Measurements from ENCODE around the gene ULK4.

ULK4 gene

DNA sequence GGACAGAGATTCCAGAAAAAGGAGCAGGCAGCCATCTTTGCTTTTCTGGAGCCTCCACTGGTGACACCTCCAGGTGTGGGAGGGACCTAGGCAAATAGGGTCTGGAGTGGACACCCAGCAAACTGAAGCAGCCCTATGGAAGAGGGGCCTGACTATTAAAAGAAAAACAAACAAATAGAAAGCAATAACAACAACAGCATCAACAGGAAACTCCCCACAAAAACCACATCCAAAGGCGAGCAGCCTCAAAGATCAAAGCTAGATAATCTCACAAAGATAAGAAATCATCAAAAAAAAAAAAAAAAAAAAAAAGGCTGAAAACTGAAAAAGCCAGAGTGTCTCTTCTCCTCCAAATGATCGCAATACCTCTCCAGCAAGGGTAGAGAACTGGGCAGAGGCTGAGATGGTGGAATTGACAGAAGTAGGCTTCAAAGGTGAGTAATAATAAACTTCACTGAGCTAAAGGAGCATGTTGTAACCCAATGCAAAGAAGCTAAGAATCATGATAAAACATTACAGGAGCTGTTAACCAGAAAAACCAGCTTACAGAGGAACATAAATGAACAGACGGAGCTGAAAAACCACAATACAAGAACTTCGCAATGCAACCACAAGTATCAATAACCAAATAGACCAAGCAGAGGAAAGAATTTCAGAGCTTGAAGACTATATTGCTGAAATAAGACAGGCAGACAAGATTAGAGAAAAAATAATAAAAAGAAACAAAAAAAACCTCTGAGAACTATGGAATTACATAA lies 537.2 kb downstream of the ULK4 start:
- CTCF ChIA-PET, result interaction anchor here (0.6 kb wide), 1 partner anchor 1759 kb away, joined by 3 read pairs; no protein-coding TSS in a partner anchor

DNA sequence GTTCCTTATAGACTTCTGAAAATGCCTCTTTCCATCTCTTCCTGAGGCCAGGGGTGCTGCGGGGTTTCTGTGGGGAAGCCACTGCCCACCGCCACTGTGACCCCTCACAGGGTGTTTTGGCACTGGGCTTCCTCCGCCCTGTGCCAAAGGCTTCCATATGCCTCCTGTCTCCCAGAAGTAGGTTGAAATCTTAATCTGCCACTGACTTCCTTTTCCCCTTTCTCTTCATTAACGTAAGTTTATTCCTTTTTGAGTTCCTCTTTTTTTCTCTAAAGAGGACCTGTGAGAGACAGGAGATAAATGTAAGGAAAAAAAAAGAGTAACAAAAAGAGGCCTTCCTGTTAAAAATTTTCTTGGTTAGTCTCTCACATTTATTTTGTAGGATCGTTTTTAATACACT lies 542.1 kb downstream of the ULK4 start:
- ChIA-PET POLR2A (no interaction called here), CTCF (no interaction called here)
- H3K4me3 ChIP-seq (ENCODE audit: low read depth, low read length), result no peak overlapping the region
- H3K4me1 ChIP-seq (ENCODE audit: control insufficient read depth, insufficient read depth, low read length), result no peaks in the 10 kb centered on the region
- H3K9me3 ChIP-seq (ENCODE audit: control insufficient read depth, insufficient read depth, low read depth, low read length), result no peaks in the 10 kb centered on the region
- H3K27ac ChIP-seq (ENCODE audit: extremely low read depth, low read depth, low read length), result no peak overlapping the region
- H3K36me3 ChIP-seq (ENCODE audit: control insufficient read depth in 2 of 2, insufficient read depth in 1 of 2, low read length in 2 of 2), result no peaks in the 10 kb centered on the region
- no peak for TF ChIP-seq PRDM1 (tag by site-specific recombination; IDR thresholded peaks at IDR 0.05)
- TF ChIP-seq, protein P1, sequence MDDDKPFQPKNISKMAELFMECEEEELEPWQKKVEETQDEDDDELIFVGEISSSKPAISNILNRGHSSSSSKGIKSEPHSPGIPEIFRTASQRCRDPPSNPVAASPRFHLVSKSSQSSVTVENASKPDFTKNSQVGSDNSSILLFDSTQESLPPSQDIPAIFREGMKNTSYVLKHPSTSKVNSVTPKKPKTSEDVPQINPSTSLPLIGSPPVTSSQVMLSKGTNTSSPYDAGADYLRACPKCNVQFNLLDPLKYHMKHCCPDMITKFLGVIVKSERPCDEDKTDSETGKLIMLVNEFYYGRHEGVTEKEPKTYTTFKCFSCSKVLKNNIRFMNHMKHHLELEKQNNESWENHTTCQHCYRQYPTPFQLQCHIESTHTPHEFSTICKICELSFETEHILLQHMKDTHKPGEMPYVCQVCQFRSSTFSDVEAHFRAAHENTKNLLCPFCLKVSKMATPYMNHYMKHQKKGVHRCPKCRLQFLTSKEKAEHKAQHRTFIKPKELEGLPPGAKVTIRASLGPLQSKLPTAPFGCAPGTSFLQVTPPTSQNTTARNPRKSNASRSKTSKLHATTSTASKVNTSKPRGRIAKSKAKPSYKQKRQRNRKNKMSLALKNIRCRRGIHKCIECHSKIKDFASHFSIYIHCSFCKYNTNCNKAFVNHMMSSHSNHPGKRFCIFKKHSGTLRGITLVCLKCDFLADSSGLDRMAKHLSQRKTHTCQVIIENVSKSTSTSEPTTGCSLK (tag by site-specific recombination; IDR thresholded peaks at IDR 0.05), result no peak
- TF ChIP-seq GLI2 (tag by site-specific recombination; IDR thresholded peaks at IDR 0.05; ENCODE audit: borderline replicate concordance, low read depth), result no peak
- no peak for TF ChIP-seq ZNF202 (tag by site-specific recombination; IDR thresholded peaks at IDR 0.05; ENCODE audit: borderline replicate concordance)
- TF ChIP-seq ZNF777 (tag by site-specific recombination; IDR thresholded peaks at IDR 0.05; ENCODE audit: borderline replicate concordance), result no peak
- no peak for TF ChIP-seq ZFP69B (tag by site-specific recombination; IDR thresholded peaks at IDR 0.05)
- TF ChIP-seq ZNF121 (tag by site-specific recombination; IDR thresholded peaks at IDR 0.05), result no peak
- TF ChIP-seq ZNF621 (tag by site-specific recombination; IDR thresholded peaks at IDR 0.05), result no peak

More for the DNA sequence above, 537.2 kb downstream of the ULK4 start:
- Histone ChIP-seq H3K27ac (ENCODE audit: extremely low read depth, low read depth, low read length) (no peak overlapping the region), H3K4me1 (ENCODE audit: control insufficient read depth, insufficient read depth, low read length) (no peaks in the 10 kb centered on the region), H3K4me3 (ENCODE audit: low read depth, low read length) (no peak overlapping the region), H3K36me3 (ENCODE audit: control insufficient read depth in 2 of 2, insufficient read depth in 1 of 2, low read length in 2 of 2) (no peaks in the 10 kb centered on the region), H3K9me3 (ENCODE audit: control insufficient read depth, insufficient read depth, low read depth, low read length) (no peaks in the 10 kb centered on the region)
- POLR2A ChIA-PET, result no interaction called here
- TF ChIP-seq ZNF596 (tag by site-specific recombination; IDR thresholded peaks at IDR 0.05), result no peak
- TF ChIP-seq ZXDB (tag by site-specific recombination; IDR thresholded peaks at IDR 0.05), result no peak
- TF ChIP-seq, protein P2, sequence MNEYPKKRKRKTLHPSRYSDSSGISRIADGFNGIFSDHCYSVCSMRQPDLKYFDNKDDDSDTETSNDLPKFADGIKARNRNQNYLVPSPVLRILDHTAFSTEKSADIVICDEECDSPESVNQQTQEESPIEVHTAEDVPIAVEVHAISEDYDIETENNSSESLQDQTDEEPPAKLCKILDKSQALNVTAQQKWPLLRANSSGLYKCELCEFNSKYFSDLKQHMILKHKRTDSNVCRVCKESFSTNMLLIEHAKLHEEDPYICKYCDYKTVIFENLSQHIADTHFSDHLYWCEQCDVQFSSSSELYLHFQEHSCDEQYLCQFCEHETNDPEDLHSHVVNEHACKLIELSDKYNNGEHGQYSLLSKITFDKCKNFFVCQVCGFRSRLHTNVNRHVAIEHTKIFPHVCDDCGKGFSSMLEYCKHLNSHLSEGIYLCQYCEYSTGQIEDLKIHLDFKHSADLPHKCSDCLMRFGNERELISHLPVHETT (tag by site-specific recombination; IDR thresholded peaks at IDR 0.05), result no peak
- no peak for TF ChIP-seq ZNF549 (tag by site-specific recombination; IDR thresholded peaks at IDR 0.05)
- no peak for TF ChIP-seq MEIS1 (CRISPR knock-in tag; IDR thresholded peaks at IDR 0.05; ENCODE audit: borderline replicate concordance)
- TF ChIP-seq ZNF211 (tag by site-specific recombination; IDR thresholded peaks at IDR 0.05; ENCODE audit: low read depth), result no peak
- no peak for TF ChIP-seq ZNF610 (tag by site-specific recombination; IDR thresholded peaks at IDR 0.05; ENCODE audit: borderline replicate concordance)
- no peak for TF ChIP-seq BCL11B (tag by site-specific recombination; IDR thresholded peaks at IDR 0.05; ENCODE audit: low read depth)
- TF ChIP-seq, protein P3, sequence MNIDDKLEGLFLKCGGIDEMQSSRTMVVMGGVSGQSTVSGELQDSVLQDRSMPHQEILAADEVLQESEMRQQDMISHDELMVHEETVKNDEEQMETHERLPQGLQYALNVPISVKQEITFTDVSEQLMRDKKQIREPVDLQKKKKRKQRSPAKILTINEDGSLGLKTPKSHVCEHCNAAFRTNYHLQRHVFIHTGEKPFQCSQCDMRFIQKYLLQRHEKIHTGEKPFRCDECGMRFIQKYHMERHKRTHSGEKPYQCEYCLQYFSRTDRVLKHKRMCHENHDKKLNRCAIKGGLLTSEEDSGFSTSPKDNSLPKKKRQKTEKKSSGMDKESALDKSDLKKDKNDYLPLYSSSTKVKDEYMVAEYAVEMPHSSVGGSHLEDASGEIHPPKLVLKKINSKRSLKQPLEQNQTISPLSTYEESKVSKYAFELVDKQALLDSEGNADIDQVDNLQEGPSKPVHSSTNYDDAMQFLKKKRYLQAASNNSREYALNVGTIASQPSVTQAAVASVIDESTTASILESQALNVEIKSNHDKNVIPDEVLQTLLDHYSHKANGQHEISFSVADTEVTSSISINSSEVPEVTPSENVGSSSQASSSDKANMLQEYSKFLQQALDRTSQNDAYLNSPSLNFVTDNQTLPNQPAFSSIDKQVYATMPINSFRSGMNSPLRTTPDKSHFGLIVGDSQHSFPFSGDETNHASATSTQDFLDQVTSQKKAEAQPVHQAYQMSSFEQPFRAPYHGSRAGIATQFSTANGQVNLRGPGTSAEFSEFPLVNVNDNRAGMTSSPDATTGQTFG (tag by site-specific recombination; IDR thresholded peaks at IDR 0.05; ENCODE audit: borderline replicate concordance), result no peak
- TF ChIP-seq ZNF707 (tag by site-specific recombination; IDR thresholded peaks at IDR 0.05), result no peak
- TF ChIP-seq YY2 (tag by site-specific recombination; IDR thresholded peaks at IDR 0.05), result no peak
- TF ChIP-seq, protein P4, sequence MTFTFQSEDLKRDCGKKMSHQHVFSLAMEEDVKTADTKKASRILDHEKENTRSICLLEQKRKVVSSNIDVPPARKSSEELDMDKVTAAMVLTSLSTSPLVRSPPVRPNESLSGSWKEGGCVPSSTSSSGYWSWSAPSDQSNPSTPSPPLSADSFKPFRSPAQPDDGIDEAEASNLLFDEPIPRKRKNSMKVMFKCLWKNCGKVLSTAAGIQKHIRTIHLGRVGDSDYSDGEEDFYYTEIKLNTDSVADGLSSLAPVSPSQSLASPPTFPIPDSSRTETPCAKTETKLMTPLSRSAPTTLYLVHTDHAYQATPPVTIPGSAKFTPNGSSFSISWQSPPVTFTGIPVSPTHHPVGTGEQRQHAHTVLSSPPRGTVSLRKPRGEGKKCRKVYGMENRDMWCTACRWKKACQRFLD (tag by site-specific recombination; IDR thresholded peaks at IDR 0.05), result no peak
- TF ChIP-seq ZNF174 (tag by site-specific recombination; IDR thresholded peaks at IDR 0.05), result no peak
- TF ChIP-seq ZNF48 (tag by site-specific recombination; IDR thresholded peaks at IDR 0.05), result no peak
- TF ChIP-seq, protein P5, sequence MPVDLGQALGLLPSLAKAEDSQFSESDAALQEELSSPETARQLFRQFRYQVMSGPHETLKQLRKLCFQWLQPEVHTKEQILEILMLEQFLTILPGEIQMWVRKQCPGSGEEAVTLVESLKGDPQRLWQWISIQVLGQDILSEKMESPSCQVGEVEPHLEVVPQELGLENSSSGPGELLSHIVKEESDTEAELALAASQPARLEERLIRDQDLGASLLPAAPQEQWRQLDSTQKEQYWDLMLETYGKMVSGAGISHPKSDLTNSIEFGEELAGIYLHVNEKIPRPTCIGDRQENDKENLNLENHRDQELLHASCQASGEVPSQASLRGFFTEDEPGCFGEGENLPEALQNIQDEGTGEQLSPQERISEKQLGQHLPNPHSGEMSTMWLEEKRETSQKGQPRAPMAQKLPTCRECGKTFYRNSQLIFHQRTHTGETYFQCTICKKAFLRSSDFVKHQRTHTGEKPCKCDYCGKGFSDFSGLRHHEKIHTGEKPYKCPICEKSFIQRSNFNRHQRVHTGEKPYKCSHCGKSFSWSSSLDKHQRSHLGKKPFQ (tag by site-specific recombination; IDR thresholded peaks at IDR 0.05), result no peak
- TF ChIP-seq, protein P6, sequence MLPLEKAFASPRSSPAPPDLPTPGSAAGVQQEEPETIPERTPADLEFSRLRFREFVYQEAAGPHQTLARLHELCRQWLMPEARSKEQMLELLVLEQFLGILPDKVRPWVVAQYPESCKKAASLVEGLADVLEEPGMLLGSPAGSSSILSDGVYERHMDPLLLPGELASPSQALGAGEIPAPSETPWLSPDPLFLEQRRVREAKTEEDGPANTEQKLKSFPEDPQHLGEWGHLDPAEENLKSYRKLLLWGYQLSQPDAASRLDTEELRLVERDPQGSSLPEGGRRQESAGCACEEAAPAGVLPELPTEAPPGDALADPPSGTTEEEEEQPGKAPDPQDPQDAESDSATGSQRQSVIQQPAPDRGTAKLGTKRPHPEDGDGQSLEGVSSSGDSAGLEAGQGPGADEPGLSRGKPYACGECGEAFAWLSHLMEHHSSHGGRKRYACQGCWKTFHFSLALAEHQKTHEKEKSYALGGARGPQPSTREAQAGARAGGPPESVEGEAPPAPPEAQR (tag by site-specific recombination; IDR thresholded peaks at IDR 0.05), result no peak
- TF ChIP-seq ZNF2 (tag by site-specific recombination; IDR thresholded peaks at IDR 0.05), result no peak
- TF ChIP-seq IKZF3 (tag by site-specific recombination; IDR thresholded peaks at IDR 0.05), result no peak
- no peak for TF ChIP-seq ZNF529 (tag by site-specific recombination; IDR thresholded peaks at IDR 0.05; ENCODE audit: insufficient replicate concordance)
- TF ChIP-seq ZBTB8A (tag by site-specific recombination; IDR thresholded peaks at IDR 0.05), result no peak
